ENCODE measurements around the gene KLF9.

- peak; percentile 6 to 21 for TF ChIP-seq POLR2A (IDR thresholded peaks at IDR 0.05)
- TF ChIP-seq, protein P1, sequence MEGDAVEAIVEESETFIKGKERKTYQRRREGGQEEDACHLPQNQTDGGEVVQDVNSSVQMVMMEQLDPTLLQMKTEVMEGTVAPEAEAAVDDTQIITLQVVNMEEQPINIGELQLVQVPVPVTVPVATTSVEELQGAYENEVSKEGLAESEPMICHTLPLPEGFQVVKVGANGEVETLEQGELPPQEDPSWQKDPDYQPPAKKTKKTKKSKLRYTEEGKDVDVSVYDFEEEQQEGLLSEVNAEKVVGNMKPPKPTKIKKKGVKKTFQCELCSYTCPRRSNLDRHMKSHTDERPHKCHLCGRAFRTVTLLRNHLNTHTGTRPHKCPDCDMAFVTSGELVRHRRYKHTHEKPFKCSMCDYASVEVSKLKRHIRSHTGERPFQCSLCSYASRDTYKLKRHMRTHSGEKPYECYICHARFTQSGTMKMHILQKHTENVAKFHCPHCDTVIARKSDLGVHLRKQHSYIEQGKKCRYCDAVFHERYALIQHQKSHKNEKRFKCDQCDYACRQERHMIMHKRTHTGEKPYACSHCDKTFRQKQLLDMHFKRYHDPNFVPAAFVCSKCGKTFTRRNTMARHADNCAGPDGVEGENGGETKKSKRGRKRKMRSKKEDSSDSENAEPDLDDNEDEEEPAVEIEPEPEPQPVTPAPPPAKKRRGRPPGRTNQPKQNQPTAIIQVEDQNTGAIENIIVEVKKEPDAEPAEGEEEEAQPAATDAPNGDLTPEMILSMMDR (IDR thresholded peaks at IDR 0.05): no peak
Observed at GRCh38 chr9:70411930-70412831, 2.3 kb downstream of the KLF9 start.
